Common myeloid progenitor, CD34-positive (primary cell): ENCODE measurements around the gene PRDM4.
"Not testable (repeated sequence)": the region's sequence is repeated elsewhere in the genome, so short reads cannot be mapped to it uniquely, and the experiment has no call there.

ENCODE experiments used
- CTCF ChIA-PET: fragments of 350-600 bp; sonication (Branson Sonifier 250); formaldehyde crosslinking; loops from one replicate; lab custom pipeline; 2021; ENCODE audit warnings: antibody characterized with exemption; lab: Charles Lee
- POLR2A ChIA-PET: fragments of 350-600 bp; sonication (Branson Sonifier 250); formaldehyde crosslinking; loops from one replicate; lab custom pipeline; 2021; ENCODE audit warnings: antibody characterized with exemption; lab: Charles Lee
- DNase-seq, 3 donors: peaks; one replicate each; pipeline versions ENCODE4 v3.0.0 to v3.0.0-alpha.2; 2013
- H3K27ac ChIP-seq, 2 experiments: 1 replicate in 1 of 2; 2 replicates in 1 of 2; pipeline ENCODE4 v1.7.0; 2013; ENCODE audit warnings: inconsistent platforms in 2 of 2, low read length in 2 of 2, mild to moderate bottlenecking in 2 of 2, low read depth in 1 of 2, moderate library complexity in 1 of 2; ENCODE audit not compliant: severe bottlenecking in 2 of 2, insufficient read depth in 1 of 2, poor library complexity in 1 of 2
- H3K27me3 ChIP-seq, 5 experiments: replicated peaks in 2 of 5; 1 replicate in 3 of 5; 2 replicates in 2 of 5; pipeline versions ENCODE4 v1.6.1 to v1.7.0; 2013; ENCODE audit warnings: low read length in 4 of 5, mild to moderate bottlenecking in 2 of 5, moderate library complexity in 2 of 5, inconsistent platforms in 1 of 5; ENCODE audit not compliant: insufficient read depth in 5 of 5, control insufficient read depth in 4 of 5
- H3K36me3 ChIP-seq, 4 experiments: 1 replicate in 2 of 4; 2 replicates in 2 of 4; pipeline versions ENCODE4 v1.6.1 to v1.7.0; 2013; ENCODE audit warnings: low read length in 3 of 4, control low read depth in 1 of 4, mild to moderate bottlenecking in 1 of 4; ENCODE audit not compliant: control insufficient read depth in 4 of 4, insufficient read depth in 4 of 4
- H3K4me1 ChIP-seq, 4 experiments: 1 replicate in 3 of 4; 2 replicates in 1 of 4; pipeline versions ENCODE4 v1.6.1 to v1.7.1; 2013; ENCODE audit warnings: low read length in 3 of 4, mild to moderate bottlenecking in 3 of 4, control low read depth in 1 of 4, inconsistent platforms in 1 of 4, moderate library complexity in 1 of 4; ENCODE audit not compliant: control insufficient read depth in 4 of 4, insufficient read depth in 4 of 4; ENCODE audit errors: control extremely low read depth in 1 of 4
- H3K4me3 ChIP-seq, 7 experiments: 1 replicate in 4 of 7; 2 replicates in 3 of 7; pipeline versions ENCODE4 v1.5.1 to v1.7.0; 2013; ENCODE audit warnings: mild to moderate bottlenecking in 7 of 7, low read length in 6 of 7, moderate library complexity in 6 of 7, inconsistent platforms in 2 of 7, low read depth in 2 of 7, control low read depth in 1 of 7; ENCODE audit not compliant: insufficient read depth in 4 of 7, control insufficient read depth in 1 of 7; ENCODE audit errors: extremely low read depth in 1 of 7
- H3K9me3 ChIP-seq, 5 experiments: 1 replicate in 4 of 5; 2 replicates in 1 of 5; pipeline versions ENCODE4 v1.6.1 to v1.7.1; 2013; ENCODE audit warnings: low read length in 4 of 5, mild to moderate bottlenecking in 2 of 5, inconsistent platforms in 1 of 5, low read depth in 1 of 5, moderate library complexity in 1 of 5; ENCODE audit not compliant: control insufficient read depth in 4 of 5, insufficient read depth in 2 of 5; ENCODE audit errors: control extremely low read depth in 1 of 5
- WGBS: methylation state at CpG from one replicate; pipeline ENCODE4 v1.1.5; 2013; ENCODE audit not compliant: insufficient coverage; 5-methylcytosine and 5-hydroxymethylcytosine counted together

Gene PRDM4

GRCh38 chr12:107731366-107731765, 29.6 kb downstream of the PRDM4 start:
- no peak overlapping the region for H3K27ac ChIP-seq
- peaks cover 0 to 7% (median 2%) of the 10 kb centered on the region in 4 experiments for H3K4me1 ChIP-seq
- no peaks in the 10 kb centered on the region for H3K9me3 ChIP-seq
- POLR2A ChIA-PET, result no interaction called here
- no peaks in the 10 kb centered on the region for H3K27me3 ChIP-seq
- H3K36me3 ChIP-seq, result peaks cover 11 to 37% (median 30%) of the 10 kb centered on the region in 4 experiments
- DNase-seq, result no peak
- no peak overlapping the region for H3K4me3 ChIP-seq
- CTCF ChIA-PET, result interaction anchor here (1.0 kb wide), 1 partner anchor 24 kb away, joined by 4 read pairs; no protein-coding TSS in a partner anchor
- 62% methylated on average over 3 of the region's 4 CpGs for WGBS

DNA sequence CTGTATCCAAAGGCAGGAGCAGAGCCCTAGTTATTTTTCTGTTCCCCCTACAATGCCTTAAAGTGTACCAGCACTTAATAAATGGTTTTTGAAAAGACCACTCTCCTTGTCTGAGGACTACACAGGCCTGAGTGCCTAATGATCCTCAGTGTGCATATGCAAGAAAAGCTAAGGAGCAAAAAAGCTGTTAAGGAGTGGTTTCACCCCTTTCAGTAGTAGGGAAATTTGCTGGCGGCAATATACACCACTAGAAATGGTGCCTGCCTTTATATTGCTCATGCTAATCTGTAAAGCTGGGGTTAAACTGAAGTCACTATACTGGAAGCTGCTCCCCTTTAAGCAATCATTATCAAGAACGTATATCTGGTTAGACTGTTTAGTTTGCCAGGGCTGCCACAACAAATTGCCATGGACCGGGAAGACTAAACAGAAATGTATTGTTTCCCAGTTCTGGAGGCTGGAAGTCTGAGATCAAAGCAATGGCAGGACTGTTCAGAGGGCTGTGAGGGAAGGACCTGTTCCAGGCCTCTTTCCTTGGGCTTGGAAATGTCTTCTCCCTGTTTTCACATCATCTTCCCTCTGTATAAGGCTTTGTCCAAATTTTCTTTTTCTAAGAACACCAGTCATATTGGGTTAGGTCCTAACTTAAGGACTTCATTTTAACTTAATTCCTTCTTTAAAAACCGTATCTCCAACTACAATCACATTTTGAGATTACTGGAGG, 30.2 kb downstream of the PRDM4 start:
- H3K4me3 ChIP-seq, result no peak overlapping the region
- H3K27me3 ChIP-seq, result no peaks in the 10 kb centered on the region
- H3K27ac ChIP-seq, result no peak overlapping the region
- no peak for DNase-seq
- ChIA-PET CTCF (no interaction called here), POLR2A (no interaction called here)
- H3K36me3 ChIP-seq, result peaks cover 10 to 31% (median 25%) of the 10 kb centered on the region in 4 experiments
- peaks cover 0 to 7% (median 2%) of the 10 kb centered on the region in 4 experiments for H3K4me1 ChIP-seq
- 89% methylated on average over 2 of the region's 4 CpGs for WGBS
- no peaks in the 10 kb centered on the region for H3K9me3 ChIP-seq

GRCh38 chr12:107727742-107728141, 33.2 kb downstream of the PRDM4 start:
- CTCF ChIA-PET, H3K4me1 ChIP-seq, POLR2A ChIA-PET, H3K27me3 ChIP-seq, DNase-seq, H3K27ac ChIP-seq, H3K4me3 ChIP-seq, H3K9me3 ChIP-seq, H3K36me3 ChIP-seq: not testable (repeated sequence)
- no CpG with 5 or more reads among the region's 1 CpG for WGBS

DNA sequence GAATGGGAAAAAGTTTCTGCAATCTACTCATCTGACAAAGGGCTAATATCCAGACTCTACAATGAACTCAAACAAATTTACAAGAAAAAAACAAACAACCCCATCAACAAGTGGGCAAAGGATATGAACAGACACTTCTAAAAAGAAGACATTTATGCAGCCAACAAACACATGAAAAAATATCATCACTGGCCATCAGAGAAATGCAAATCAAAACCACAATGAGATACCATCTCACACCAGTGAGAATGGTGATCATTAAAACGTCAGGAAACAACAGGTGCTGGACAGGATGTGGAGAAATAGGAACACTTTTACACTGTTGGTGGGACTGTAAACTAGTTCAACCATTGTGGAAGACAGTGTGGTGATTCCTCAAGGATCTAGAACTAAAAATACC, 33.6 kb downstream of the PRDM4 start:
- H3K4me3 ChIP-seq, DNase-seq, H3K9me3 ChIP-seq, H3K27ac ChIP-seq, POLR2A ChIA-PET, H3K27me3 ChIP-seq, H3K36me3 ChIP-seq, H3K4me1 ChIP-seq, CTCF ChIA-PET: not testable (repeated sequence)
- no CpG with 5 or more reads among the region's 1 CpG for WGBS

DNA sequence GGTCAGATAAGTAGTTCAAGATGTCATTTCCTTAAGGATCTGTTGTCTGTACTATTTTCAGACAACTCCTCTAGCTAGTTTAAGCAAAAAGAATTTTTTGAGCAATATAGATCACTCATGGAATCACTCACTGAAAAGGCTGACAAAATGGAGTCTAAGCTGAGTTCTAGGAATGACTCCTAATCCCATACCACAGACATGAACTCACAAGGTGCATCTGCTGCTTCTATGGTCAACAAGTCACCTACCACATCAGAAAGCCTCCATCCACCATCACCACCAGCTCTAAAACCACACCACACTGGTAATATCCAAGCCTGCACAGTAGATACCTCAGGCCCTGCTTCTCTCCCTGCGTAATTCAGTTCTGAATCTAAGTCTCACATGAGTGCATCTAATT, 42.3 kb downstream of the PRDM4 start:
- WGBS, result no CpG with 5 or more reads among the region's 1 CpG
- CTCF ChIA-PET, result no interaction called here

GRCh38 chr12:107715780-107716179, 45.2 kb downstream of the PRDM4 start:
- Histone ChIP-seq H3K27me3 (no peaks in the 10 kb centered on the region), H3K36me3 (peaks cover 12 to 47% (median 33%) of the 10 kb centered on the region in 4 experiments), H3K27ac (no peak overlapping the region), H3K4me3 (no peak overlapping the region), H3K4me1 (no peaks in the 10 kb centered on the region), H3K9me3 (peaks cover 0 to 1% (median 0%) of the 10 kb centered on the region in 5 experiments)
- CTCF ChIA-PET, result no interaction called here
- DNase-seq, result no peak
- POLR2A ChIA-PET, result no interaction called here

More for the DNA sequence above, 42.3 kb downstream of the PRDM4 start:
- POLR2A ChIA-PET, result no interaction called here
- H3K9me3 ChIP-seq, result peaks cover 0 to 1% (median 0%) of the 10 kb centered on the region in 5 experiments
- H3K27me3 ChIP-seq, result no peaks in the 10 kb centered on the region
- H3K36me3 ChIP-seq, result peaks cover 5 to 23% (median 14%) of the 10 kb centered on the region in 4 experiments
- H3K4me3 ChIP-seq, result no peak overlapping the region
- no peak for DNase-seq
- H3K27ac ChIP-seq, result no peak overlapping the region
- H3K4me1 ChIP-seq, result no peaks in the 10 kb centered on the region

- H3K4me3 ChIP-seq, H3K27me3 ChIP-seq, DNase-seq, H3K27ac ChIP-seq, POLR2A ChIA-PET, H3K4me1 ChIP-seq, CTCF ChIA-PET: not testable (repeated sequence)
- Histone ChIP-seq H3K9me3 (peaks cover under 1 to 10% (median 3%) of the 10 kb centered on the region in 5 experiments), H3K36me3 (peaks cover 31 to 72% (median 52%) of the 10 kb centered on the region in 4 experiments)
- WGBS, result no CpG with 5 or more reads among the region's 5 CpGs
Measured at GRCh38 chr12:107705522-107705921, 55.4 kb downstream of the PRDM4 start.
